NCI-H2107 treated with DMSO at 0.1 percent for 48 hours (cell line): ENCODE measurements around the gene TGM2.

Experiments
- DNase-seq: peaks from one replicate; lab custom pipeline; 2025; ENCODE audit not compliant: unreplicated experiment; lab: John Stamatoyannopoulos, UW

The TGM2 gene

GRCh38 chr20:38134427-38135270, 30.4 kb downstream of the TGM2 start:
- DNase-seq: no peak

- no peak for DNase-seq
Observed at GRCh38 chr20:38133680-38134426, 31.2 kb downstream of the TGM2 start.

- no peak for DNase-seq
Observed at GRCh38 chr20:38132910-38133501, 32.1 kb downstream of the TGM2 start.

GRCh38 chr20:38132156-38132909, 32.7 kb downstream of the TGM2 start:
- no peak for DNase-seq

- no peak for DNase-seq
Observed at GRCh38 chr20:38131588-38132121, 33.4 kb downstream of the TGM2 start.

GRCh38 chr20:38130687-38131587, 34.1 kb downstream of the TGM2 start:
- DNase-seq: no peak

GRCh38 chr20:38129893-38130609, 35.0 kb downstream of the TGM2 start:
- no peak for DNase-seq

GRCh38 chr20:38129248-38129865, 35.7 kb downstream of the TGM2 start:
- no peak for DNase-seq

GRCh38 chr20:38128691-38129090, 36.4 kb downstream of the TGM2 start:
- no peak for DNase-seq

GRCh38 chr20:38127920-38128528, 37.0 kb downstream of the TGM2 start:
- no peak for DNase-seq

GRCh38 chr20:38126932-38127621, 38.0 kb downstream of the TGM2 start:
- no peak for DNase-seq

GRCh38 chr20:38126146-38126921, 38.7 kb downstream of the TGM2 start:
- DNase-seq: no peak

GRCh38 chr20:38125157-38126056, 39.7 kb downstream of the TGM2 start:
- no peak for DNase-seq

GRCh38 chr20:38123021-38123587, 42.0 kb downstream of the TGM2 start:
- no peak for DNase-seq

- DNase-seq: no peak
Observed at GRCh38 chr20:38121741-38122140, 43.3 kb downstream of the TGM2 start.

- DNase-seq: no peak
Observed at GRCh38 chr20:38120625-38120988, 44.5 kb downstream of the TGM2 start.
